ENCODE data around the gene PASK. TPM values are rescaled to one million over a fixed set of nuclear protein-coding genes. Genes with fewer than 3 reads are reported as not detected.
"Not testable (repeated sequence)": the region's sequence is repeated elsewhere in the genome, so short reads cannot be mapped to it uniquely, and the experiment has no call there.

Gene PASK
- total RNA-seq, 1 donor from 2014 or later: 10.5 TPM

- no peak overlapping the region for H3K27ac Mint-ChIP-seq (ENCODE audit: unreplicated experiment)
- H3K36me3 Mint-ChIP-seq (ENCODE audit: unreplicated experiment): no peaks in the 10 kb centered on the region
- no peaks in the 10 kb centered on the region for H3K9me3 Mint-ChIP-seq (ENCODE audit: unreplicated experiment)
- TF ChIP-seq CTCF (IDR thresholded peaks at IDR 0.05): no peak
- H3K27me3 Mint-ChIP-seq (ENCODE audit: unreplicated experiment): no peaks in the 10 kb centered on the region
- no peak for DNase-seq (ENCODE audit: extremely low spot score, unreplicated experiment)
- no peak overlapping the region for H3K4me3 Mint-ChIP-seq (ENCODE audit: unreplicated experiment)
- no peaks in the 10 kb centered on the region for H3K4me1 Mint-ChIP-seq (ENCODE audit: unreplicated experiment)
Measured at GRCh38 chr2:241108271-241109209, 40.7 kb downstream of the PASK start.

- Mint-ChIP-seq H3K27ac (ENCODE audit: unreplicated experiment) (no peak overlapping the region), H3K9me3 (ENCODE audit: unreplicated experiment) (no peaks in the 10 kb centered on the region), H3K27me3 (ENCODE audit: unreplicated experiment) (no peaks in the 10 kb centered on the region), H3K4me3 (ENCODE audit: unreplicated experiment) (no peak overlapping the region), H3K36me3 (ENCODE audit: unreplicated experiment) (no peaks in the 10 kb centered on the region), H3K4me1 (ENCODE audit: unreplicated experiment) (peaks cover 9% of the 10 kb centered on the region)
- no peak for TF ChIP-seq CTCF (IDR thresholded peaks at IDR 0.05)
- no peak for DNase-seq (ENCODE audit: extremely low spot score, unreplicated experiment)
Measured at GRCh38 chr2:241107031-241107783, 42.1 kb downstream of the PASK start.

GRCh38 chr2:241105641-241106040, 43.6 kb downstream of the PASK start:
- H3K4me1 Mint-ChIP-seq (ENCODE audit: unreplicated experiment): peaks cover 16% of the 10 kb centered on the region
- no peaks in the 10 kb centered on the region for H3K27me3 Mint-ChIP-seq (ENCODE audit: unreplicated experiment)
- H3K27ac Mint-ChIP-seq (ENCODE audit: unreplicated experiment): no peak overlapping the region
- no peaks in the 10 kb centered on the region for H3K36me3 Mint-ChIP-seq (ENCODE audit: unreplicated experiment)
- no peak for DNase-seq (ENCODE audit: extremely low spot score, unreplicated experiment)
- TF ChIP-seq CTCF (IDR thresholded peaks at IDR 0.05): no peak
- no peaks in the 10 kb centered on the region for H3K9me3 Mint-ChIP-seq (ENCODE audit: unreplicated experiment)
- H3K4me3 Mint-ChIP-seq (ENCODE audit: unreplicated experiment): no peak overlapping the region

- H3K27me3 Mint-ChIP-seq (ENCODE audit: unreplicated experiment); DNase-seq (ENCODE audit: extremely low spot score, unreplicated experiment); H3K36me3 Mint-ChIP-seq (ENCODE audit: unreplicated experiment); H3K4me3 Mint-ChIP-seq (ENCODE audit: unreplicated experiment); H3K9me3 Mint-ChIP-seq (ENCODE audit: unreplicated experiment); H3K27ac Mint-ChIP-seq (ENCODE audit: unreplicated experiment): not testable (repeated sequence)
- peaks cover 20% of the 10 kb centered on the region for H3K4me1 Mint-ChIP-seq (ENCODE audit: unreplicated experiment)
Measured at GRCh38 chr2:241104611-241105010, 44.7 kb downstream of the PASK start.

GRCh38 chr2:241103176-241103595, 46.1 kb downstream of the PASK start:
- Mint-ChIP-seq H3K36me3 (ENCODE audit: unreplicated experiment) (peaks cover 11% of the 10 kb centered on the region), H3K4me1 (ENCODE audit: unreplicated experiment) (peaks cover 25% of the 10 kb centered on the region), H3K4me3 (ENCODE audit: unreplicated experiment) (peak overlapping the region; percentile 96), H3K27me3 (ENCODE audit: unreplicated experiment) (no peaks in the 10 kb centered on the region), H3K27ac (ENCODE audit: unreplicated experiment) (peak overlapping the region; percentile 96), H3K9me3 (ENCODE audit: unreplicated experiment) (no peaks in the 10 kb centered on the region)
- TF ChIP-seq CTCF (IDR thresholded peaks at IDR 0.05): no peak
- no peak for DNase-seq (ENCODE audit: extremely low spot score, unreplicated experiment)

Data from osteocyte (in vitro differentiated cells).